CD4-positive, alpha-beta T cell treated with Interferon alpha-2 for 1 hour (primary cell): ENCODE data around the gene ZNF460.
"Not testable (repeated sequence)": the region's sequence is repeated elsewhere in the genome, so short reads cannot be mapped to it uniquely, and the experiment has no call there.

Experiments used
- DNase-seq, 2 donors: peaks; one replicate each; pipeline ENCODE4 v3.0.0-alpha.2; 2020 to 2022

The ZNF460 gene

DNA sequence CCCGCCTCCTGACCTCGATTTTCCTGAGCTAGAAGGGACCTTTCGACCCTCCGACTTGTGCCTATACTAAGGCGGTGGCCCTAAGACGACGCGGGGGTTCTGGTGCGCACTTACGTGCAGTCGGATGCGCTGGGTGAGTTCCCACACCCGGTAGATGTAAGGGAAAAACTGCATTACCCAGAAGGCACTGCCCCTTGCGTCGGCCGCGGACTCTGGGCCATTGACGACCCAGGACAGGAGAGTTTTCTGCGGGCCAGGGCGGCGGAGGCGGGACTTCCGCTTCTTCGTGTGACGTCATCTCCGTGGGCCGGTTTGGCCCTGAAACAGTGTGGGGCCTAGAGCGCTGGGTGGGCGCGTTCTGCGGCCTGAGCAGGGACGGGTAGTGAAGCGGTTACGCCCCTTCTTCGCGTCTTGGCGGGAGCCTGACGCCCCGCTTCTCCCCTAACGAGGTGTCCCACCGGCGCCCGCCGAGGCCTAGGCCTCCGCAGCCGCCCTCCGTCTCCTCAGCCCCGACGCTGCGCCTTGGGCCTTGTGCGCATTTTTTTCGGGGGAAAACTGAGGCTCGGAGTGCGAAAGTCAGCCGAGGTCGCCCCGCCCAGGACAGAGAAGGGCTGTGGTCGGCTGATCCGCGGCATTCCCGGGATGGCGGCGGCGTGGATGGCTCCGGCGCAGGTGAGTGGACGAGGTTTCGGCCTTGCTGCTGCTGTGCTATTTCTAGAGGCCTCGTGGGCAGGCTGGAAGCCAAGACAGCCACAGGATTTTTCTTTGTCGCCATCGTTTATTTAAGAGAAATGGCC is at the start of gene ZNF460:
TSS of gene ZNF460 (plus strand) at position 321 of the 797 bp plus-strand sequence. CDS start at position 643, 322 bp downstream.
- peak; percentile 97 to 98 for DNase-seq

DNA sequence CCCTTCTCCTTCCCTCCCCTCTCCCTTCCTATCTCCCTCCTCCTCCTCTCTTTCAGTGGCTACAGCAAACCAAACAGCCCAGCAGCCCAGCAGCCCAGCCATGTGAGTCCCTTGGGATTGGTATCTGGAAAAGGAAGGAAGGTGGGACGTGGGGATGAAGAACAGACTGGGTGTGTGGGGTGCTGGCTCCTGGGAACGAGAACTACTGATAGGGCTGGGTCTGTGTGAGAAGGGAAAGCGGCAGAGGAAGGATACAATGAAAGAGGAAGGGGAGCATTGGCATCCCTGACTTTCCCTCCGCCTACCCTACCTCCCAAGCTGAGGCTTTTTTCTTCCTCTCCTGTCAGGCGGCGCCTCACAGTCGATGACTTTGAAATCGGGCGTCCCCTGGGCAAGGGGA is 48.6 kb upstream of the ZNF460 start:
- no peak for DNase-seq

DNA sequence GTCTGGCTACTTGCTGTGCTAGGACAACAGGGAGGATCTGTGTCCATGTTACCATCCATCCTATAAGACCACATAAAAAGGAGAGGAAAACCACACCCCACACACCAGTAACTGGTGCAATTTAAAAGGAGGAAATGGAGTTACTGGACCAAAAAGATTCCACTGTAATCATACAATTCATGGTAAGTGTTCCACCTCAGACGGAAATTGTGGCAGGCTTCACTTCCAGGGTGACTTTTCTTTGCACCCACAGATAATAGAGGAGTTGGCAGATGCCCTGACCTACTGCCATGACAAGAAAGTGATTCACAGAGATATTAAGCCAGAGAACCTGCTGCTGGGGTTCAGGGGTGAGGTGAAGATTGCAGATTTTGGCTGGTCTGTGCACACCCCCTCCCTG is 47.1 kb upstream of the ZNF460 start:
- no peak for DNase-seq

DNA sequence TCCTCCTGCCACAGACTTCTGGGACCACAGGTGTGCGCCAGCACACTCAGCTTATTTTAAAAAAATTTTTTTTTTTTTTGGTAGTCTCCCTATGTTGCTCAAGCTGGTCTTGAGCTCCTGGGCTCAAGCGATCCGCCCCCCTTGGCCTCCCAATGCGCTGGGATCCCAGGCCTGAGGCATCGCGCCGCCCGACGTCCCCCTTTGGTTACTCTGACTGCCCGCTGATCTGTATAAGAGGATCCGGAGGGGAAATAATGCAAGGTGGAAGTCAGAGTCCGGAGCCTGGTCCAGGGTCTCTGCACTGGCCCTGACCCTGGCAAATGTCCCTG is 40.3 kb upstream of the ZNF460 start:
- no peak for DNase-seq

DNA sequence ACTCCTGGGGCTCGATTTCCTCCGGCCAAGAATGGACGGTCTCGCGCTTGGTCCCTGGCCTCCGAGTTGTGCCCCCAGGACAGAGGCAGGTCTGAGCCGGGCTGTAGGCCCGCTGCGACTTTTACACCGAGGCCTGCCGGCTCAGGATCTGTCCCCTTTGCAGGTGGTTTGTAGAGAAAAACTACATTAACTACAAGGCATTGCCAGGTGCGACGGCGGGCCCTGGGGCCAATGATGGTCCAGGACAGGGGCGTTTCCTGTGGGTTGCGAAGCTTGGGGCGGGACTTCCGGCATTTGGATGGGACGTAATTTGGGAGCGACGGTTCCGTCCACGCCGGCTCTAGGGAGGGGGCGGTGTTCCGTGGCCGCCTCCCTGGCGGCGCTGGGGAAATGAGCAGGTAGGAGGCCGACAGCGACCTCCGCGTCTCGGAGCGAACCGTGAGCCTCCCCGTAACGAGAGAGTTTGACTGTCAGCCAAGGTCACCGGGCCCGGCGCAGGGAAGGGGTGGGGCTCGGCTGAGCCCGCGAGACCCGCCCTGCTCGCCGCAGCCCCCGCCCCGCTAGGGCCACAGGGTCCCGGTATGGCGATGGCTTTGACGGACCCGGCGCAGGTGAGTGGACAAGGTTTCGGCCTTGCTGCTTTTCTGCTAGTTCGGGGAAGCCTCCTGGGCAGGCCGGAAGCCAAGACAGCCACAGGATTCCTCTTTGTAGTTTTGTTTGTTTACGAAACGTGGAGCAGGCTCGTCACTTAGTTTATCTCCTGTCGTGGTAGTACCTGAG is 39.8 kb upstream of the ZNF460 start, which contains the start of gene ZNF805:
TSS of gene ZNF805 (plus strand) at position 322 of the 780 bp plus-strand sequence. CDS start at position 582, 260 bp downstream.
- peak; percentile 96 to 97 for DNase-seq

DNA sequence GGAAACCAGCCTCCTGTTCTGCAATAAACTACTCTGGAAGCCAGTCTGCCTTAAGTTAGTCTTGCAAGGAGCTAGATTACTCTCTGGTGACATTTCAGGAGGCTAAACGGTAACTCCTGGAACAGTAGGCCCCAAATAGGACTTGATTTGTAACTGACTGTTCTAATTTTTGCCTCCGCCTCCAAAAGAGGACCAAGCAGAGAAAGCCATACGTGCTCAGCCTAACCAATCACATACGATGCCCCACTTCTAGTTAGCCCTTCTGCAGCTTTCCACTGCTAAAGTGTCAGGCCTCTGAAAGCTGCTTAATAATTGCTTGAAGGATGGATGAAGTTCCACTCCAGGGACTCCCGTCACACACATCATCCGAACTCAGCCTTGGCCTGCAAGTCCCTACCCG is 39.1 kb upstream of the ZNF460 start:
- no peak for DNase-seq

DNA sequence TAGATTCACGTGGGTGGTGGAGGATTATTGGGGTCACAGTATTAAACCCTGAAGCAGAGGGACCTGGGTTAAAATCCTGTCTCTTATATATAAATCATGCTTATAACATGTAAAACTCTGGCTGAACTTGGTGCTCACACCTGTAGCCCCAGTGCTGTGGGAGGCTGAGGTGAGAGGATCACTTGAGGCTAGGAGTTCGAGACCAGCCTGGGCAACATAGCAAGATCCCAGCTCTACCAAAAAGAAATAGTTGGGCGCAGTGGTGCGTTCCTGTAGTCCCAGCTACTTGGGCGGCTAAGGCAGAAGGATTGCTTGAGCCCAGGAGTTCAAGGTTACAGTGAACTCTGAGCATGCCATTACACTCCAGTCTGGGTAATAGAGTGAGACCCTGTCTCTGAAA is 37.5 kb upstream of the ZNF460 start:
- no peak for DNase-seq

DNA sequence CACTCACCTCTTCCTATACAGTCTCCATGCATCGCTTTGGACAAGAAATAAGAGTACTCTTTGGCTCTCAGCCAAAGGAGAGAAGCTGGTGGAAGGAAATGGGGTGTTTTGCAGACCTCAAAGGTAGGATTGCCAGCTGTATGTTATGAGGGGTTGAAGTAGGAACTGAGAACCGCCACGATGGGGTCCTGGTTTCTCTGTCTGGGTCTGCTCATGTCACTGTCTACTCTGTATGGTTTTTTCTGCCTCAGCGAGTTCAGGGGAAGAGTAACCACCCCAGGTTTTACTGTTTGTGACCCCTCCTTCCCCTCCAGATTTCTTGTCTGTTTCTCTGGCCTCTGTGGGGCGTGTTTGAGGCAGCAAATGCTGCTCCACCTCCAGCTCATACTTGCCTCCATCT is 35.8 kb upstream of the ZNF460 start:
- DNase-seq: no peak

DNA sequence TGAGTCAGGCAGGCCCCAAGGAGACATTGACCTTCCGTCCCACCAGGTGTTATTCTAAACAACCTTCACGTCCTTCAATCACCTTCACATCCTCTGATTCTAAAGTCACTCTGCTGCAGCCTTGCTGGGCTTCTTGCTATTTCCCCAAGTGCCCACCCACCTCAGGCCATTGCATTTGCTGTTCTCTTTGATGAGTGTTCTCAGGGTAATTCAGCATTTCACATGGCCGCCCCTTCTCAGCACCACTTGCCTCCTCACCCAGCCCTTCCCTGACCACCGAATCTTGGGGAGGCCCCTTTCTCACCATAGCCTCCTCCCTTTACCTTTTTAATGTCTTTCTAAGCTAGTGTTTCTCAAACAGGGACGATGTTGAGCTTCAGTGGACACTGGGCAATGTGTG is 35.2 kb upstream of the ZNF460 start:
- no peak for DNase-seq

DNA sequence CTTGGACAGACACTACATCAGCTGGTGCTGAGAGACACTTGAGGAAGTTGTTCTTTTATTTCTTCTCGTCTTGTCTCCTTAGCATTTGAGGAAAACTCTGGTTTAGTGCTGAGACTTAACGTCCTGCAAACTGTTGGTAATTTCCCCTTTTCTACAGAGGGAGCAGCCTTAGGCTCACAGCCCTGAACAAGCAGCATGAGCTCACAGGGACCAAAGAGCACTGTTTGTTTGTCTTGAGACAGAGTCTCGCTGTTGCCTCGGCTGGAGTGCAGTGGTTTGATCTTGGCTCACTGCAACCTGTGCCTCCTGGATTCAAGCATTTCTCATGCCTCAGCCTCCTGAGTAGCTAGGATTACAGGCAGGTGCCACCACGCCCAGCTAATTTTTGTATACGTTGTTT is 34.3 kb upstream of the ZNF460 start:
- DNase-seq: no peak

DNA sequence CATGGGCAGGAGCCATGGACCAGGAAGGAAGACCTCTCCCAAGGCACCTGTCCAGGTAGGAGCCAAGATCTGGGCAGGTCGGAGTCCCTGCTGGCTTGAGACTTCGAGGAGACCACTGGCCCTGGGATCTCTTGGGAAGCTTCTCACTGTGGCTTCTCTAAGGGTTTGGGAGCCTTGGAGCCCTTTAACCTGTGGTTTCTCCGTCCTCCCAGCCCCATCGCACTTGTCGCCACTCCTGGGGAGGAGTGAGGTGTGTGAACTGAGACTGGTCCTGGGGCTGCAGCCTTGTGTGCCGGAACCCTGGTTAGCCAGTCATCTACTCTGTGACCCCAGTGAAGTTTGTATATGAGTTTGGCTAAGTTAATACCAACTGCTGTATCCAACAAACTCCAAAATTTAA is 31.6 kb upstream of the ZNF460 start:
- DNase-seq: no peak

DNA sequence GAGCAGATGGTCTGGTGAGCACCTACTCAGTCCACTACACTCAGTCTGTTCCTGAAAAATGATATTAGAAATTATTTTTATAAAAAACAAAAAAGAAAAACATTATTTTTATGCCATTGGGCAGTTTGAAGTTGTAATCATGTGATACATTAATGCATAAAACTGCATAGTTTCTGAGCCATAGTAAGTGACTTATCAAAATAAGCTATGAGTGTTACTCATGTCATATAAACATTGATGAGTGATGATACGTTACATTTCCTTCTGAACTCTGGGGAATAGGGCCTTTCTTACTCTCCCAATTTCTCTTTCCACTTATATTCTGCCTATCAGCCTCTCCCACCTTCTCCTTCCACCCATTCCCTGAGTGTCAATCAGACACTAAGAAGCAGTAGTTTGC is 31.0 kb upstream of the ZNF460 start:
- DNase-seq: no peak

DNA sequence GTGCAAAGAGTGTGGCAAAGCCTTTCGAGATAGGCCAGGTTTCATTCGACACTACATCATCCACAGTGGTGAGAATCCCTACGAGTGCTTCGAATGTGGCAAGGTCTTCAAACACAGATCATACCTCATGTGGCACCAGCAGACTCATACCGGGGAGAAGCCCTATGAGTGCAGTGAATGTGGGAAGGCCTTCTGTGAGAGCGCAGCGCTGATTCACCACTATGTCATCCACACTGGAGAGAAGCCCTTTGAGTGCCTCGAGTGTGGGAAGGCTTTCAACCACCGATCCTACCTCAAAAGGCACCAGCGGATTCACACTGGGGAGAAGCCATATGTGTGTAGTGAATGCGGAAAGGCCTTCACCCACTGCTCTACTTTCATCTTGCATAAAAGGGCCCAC is 26.5 kb upstream of the ZNF460 start:
- not testable (repeated sequence) for DNase-seq

DNA sequence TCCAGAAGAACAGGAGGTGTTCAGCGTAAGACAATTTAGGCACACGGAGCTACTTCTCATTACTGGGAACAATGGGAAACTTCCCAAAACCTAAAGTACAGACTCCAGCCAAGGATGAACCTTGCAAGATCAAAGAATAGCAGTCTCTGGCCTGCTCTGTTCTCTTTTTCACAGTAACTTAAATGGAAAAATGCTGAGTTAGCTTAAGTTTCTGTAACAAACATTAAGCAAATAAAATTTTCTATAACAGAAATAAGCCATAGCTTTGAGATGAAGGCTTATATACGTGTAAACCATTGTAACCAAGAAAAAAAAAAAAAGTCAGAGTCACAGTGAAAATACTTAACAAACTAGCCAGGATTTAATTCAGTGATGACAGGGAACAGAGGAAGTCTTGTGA is 18.2 kb upstream of the ZNF460 start:
- DNase-seq: no peak

DNA sequence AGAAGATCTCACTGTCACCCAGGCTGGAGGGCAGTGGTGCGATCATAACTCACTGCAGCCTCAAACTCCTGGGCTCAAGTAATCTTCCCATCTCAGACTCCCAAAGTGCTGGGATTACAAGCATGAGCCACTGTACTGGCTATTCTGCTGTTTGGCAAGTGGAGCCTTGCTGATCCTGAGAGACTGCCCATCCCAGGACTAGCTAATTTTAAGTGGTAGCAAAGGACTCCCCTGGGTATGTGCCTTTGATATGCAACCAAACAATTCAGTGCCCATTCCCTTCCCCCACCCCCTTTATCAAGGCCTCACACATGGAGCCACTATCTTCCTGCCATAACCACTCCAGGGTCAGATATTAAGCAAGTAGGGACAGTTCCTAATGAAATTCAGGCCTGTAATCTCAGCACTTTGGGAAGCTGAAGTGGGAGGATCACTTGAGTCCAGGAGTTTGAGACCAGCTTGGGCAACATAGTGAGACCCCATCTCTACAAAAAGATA is 17.0 kb upstream of the ZNF460 start:
- DNase-seq: no peak

DNA sequence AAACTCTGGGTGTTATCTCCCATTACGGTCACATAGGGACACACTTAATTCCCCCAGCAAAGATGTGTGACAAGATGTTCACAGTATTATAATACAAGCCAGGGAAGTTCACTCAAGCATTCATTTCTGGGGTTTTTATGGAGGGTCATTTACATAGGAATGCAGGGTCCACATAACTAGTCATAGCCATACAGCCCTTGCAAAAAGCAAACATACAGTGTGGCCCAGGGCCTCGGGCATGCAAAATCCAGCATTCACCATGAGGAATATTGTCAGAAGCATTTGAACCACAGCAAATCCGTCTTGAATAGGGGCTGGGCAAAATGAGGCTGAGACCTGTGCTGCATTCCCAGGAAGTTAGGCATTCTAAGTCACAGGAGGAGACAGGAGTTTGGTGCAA is 13.0 kb upstream of the ZNF460 start:
- no peak for DNase-seq

DNA sequence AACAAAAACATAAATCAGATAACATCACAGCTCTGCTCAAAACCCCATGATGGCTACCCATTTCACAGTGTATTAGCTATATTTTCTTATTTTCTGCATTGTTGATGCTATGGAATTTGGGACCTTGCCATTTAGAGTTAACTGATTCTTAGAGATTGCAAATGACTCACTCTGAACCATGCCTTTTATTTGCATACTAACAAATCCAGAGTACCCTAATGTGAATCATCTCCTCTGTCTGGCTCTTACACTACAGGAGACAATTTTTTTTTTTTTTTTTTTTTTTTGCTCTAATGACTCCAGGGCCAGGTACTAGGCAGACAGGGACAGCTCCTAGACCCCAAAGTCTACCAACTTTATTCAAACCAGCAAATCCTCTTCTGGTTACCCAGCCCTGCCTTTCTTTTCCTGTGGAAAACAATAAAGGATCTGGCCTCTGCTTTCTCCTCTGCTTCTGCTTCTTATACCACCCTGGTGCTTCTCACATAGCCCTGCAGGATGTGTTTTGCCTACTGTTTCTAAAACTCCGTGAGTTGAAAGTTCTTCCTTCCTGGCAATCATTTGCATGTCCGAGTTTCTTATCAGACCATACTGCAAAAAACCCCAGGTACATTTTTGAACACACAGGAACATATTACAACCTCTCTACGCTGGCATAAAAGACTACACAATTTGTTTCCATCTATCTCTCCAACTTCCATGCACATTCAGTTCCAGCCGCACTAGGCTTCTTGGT is 10.6 kb upstream of the ZNF460 start:
- no peak for DNase-seq

DNA sequence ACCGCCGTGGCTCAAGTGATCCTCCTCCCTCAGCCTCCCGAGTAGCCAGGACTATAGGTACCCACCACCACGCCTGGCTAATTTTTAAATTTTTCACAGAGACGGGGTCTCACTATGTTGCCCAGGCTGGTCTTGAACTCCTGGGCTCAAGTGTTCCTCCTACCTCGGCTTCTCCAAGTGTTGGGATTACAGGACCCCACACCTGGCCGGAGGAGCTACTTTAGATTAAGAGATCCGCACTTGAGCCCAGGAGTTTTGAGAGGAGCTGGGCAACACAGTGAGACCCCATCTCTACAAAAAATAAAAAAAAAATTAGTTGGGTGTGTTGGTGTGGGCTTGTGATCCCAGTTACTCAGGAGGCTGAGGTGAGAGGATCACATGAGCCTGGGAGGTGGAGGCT is 9.0 kb upstream of the ZNF460 start:
- DNase-seq: no peak

DNA sequence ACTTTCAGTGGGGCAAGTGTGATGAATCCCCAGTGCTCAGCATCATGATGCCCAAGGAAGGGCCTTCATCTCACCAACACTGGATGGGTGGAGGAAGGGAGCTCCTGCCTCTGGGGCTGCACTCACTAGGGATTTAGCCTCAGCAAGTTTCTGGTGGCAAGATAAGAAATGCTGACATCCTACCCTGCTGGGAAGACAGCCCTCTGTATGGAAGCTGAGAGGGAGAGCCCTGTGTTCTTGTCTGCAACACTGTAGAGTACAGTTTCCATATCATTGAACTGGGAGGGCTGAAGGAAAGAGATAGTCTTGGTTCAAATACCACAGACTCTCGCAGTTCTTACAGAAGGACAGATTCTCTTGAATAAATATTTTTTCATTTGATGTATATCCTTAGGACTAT is 7.3 kb upstream of the ZNF460 start:
- DNase-seq: no peak

DNA sequence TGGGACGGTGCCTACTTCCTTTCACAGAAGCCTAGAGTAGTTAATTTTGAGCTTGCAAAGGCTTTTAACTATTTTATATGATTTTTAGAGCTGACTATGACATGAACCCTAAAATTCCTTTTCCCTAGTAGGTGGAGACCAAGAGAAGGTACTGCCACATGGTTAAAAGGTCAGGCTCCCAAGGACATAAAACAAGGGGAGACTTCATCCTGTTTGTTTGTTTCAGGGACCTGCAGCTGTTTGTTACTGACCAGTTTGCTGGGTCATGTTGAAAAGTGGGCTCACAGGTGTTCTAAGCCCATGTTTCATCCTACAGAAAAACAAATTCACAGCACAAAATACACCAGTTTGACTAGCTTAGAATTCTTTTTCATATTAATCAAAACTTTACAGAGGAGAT is 3.9 kb upstream of the ZNF460 start:
- DNase-seq: no peak

DNA sequence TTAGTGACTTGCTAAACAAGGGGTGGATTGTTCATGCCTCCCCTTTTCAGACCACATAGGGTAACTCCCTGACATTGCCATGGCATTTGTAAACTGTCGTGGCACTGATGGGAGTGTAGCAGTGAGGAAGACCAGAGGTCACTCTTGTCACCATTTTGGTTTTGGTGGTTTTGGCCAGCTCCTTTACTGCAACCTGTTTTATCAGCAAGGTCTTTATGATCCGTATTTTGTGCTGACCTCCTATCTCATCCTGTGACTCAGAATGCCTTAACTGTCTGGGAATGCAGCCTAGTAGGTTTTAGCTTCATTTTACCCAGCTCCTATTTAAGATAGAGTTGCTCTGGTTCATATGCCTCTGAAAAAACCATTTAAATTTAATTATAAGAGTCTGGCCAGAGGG is 1.8 kb upstream of the ZNF460 start:
- DNase-seq: not testable (repeated sequence)

DNA sequence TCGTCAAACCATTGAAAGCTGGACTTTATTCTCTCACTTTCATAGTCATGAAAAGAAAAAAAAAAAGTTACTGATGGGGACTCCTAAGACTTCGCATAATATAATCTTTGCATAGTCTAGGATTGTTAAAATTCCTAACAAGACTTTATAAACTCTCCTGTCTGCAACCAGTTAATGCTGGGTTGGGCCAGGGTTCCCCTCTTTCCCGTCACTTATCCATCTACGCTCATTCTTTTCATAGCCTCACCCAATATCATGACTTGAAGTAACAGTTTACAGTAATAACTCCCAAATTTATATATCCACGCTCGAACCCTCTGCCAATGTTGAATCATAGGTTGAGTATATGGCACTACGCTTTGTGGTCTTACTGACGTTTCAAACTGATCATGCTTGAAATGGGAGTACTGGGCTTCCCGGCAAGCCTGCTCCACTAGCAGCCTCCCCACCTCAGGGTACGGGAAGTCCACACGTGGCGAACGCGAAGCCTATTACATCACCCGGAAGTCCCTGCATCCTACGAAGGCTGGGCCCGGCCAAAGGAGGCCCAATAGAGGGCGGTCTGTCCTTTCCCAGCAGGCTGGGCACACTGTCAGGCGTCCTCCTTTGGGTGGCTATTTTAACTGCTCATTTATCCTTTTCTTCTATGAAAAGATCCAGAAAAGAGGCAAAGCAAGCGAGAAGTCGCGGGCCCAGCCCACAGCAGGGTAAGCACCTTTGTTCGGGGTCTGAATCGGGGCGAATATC is 694 bp upstream of the ZNF460 start:
- peak; percentile 95 to 96 for DNase-seq

DNA sequence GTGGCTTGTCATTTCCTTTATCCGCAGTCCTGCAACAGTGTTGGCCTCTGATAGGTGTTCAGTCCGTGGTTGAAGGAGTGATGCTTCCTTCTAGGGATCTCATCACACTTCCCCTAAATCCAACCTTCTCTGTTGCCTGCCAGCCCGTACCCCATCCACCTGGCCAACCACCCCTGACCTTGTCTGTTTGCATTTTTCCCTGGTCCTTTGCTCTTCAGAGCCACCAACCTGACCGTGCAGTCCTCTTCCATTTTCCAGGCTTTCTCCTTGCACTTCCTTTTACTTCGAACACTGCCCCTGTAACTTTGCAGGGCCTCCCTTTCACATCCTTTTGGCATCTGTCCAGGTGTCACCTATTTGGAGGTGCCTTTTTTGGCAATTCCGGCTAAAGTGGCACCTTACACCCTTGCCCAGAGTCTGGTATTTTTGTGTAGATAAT is 696 bp downstream of the ZNF460 start:
- DNase-seq: peak; percentile 38 to 75
